ELR (cell line): ENCODE results near the gene FSD1.
A peak's percentile ranks its signal among the peaks of the same experiment; 100 is the strongest.
"Not testable (repeated sequence)": the region's sequence is repeated elsewhere in the genome, so short reads cannot be mapped to it uniquely, and the experiment has no call there.

ENCODE experiments used
- DNase-seq: peaks from one replicate; pipeline ENCODE4 v3.0.0-alpha.2; 2015; ENCODE audit warnings: low read depth

The FSD1 gene

DNA sequence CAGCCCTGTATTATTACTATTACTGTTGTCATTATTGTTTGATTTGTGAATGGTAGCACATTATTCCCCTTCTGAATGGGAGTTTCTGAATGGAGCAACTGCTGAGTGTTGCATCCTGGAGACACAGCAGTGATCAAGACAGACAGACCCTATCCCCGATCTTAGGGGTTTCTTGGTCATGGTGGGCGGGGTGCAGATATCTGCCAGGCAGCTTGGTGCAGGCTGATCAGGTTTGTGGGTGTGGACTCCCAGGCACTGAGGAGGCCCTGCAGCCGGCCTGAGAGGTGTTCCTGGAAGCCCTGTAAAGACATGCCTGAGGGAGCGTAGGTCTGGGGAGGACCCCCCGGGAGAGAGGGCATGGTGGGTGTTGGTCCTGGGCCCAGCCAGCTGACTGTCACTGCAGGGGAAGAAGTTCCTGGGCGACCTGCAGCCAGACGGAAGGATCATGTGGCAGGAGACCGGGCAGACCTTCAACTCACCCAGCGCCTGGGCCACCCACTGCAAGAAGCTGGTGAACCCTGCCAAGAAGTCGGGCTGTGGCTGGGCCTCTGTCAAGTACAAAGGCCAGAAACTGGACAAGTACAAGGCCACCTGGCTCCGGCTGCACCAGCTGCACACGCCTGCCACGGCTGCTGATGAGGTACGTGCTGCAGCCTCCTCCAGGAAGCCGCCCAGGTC, 41.1 kb downstream of the FSD1 start:
- DNase-seq, result no peak

DNA sequence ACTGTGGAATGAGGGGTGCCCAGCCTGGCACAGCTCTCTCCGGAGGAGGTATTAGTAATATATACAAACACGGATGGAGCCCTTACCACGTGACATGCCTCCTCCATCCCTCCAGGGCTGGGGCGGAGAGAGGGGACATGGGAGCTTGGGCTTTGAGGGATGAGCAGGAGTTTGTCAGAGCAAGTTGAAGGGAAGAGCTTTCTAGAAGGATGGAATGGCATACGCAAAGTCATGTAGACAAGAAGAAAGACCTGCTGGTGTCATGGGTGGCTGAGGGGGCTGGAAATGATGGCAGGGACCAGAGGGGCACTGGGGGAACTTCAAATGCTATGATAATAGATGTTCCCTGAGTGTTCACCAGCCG, 41.6 kb downstream of the FSD1 start:
- DNase-seq, result no peak

DNA sequence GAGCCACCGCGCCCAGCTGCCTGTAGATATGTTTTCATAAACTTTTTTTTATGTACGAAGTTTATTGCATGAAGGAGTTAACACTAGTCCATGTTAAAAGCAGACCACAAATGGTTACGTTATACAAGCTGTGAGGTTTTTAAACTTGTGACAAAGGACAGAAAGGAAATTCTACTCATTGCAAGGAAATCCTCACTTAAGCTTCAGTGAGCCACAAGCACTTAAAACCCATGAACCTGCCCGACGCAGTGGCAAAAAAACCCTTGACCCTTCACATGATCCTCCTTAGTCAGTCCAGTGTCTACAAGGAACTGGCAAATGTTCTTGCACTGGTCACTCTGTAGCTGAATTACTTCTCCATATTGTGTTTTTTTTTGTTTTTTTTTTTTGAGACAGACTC, 43.1 kb downstream of the FSD1 start:
- no peak for DNase-seq

DNA sequence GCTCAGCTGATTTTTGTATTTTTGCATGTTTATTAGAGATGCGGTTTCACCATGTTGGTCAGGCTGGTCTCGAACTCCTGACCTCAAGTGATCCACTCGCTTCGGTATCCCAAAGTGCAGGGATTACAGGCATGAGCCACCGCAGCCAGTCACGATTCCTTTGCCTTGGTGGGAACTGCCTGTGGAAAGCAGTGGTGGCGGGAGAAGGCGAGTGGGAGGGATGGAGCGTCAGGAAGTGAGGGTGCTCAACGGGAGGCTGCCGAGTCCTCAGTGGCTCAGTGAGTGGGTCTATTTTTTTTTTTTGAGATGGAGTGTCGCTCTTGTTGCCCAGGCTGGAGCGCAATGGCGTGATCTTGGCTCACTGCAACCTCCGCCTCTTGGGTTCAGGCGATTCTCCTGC, 44.8 kb downstream of the FSD1 start:
- not testable (repeated sequence) for DNase-seq

DNA sequence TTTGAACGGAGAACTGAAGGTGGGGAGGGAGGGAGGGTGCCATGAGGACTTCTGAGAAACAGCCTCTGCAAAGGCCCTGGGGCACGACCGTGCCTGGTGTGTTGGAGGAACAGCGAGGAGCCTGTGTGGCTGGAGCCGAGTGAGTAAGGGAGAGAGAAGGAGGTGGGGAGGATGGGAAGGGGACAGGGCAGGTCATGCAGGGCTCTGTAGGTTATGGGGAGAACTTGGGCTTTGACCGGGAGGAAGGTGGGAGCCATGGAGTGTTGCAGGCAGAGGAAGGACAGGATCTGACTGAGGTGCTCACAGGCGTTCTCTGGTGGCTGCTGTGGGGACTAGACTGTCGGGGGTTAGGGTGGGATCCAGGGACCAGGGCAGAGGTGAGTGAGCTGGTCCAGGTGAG, 45.7 kb downstream of the FSD1 start:
- no peak for DNase-seq

DNA sequence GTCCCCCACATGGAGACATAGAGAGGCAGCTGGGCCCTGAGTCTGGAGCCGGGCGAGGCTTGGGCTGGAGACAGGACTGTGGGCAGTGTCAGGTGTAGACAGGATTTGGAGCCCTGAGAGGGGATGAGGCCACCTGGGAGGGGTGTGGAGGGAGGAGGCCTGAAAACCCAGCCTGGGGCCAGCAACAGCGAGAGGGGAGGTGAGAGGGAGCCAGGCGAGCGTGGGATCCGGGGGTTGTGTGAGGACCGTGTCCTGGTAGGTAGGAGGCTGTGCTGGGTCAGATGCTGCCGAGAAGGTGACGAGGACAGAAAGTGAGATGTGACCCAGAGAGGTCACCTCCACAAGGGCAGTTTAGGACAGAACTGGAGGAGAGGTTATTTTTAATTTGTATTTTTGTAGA, 46.3 kb downstream of the FSD1 start:
- DNase-seq, result no peak

DNA sequence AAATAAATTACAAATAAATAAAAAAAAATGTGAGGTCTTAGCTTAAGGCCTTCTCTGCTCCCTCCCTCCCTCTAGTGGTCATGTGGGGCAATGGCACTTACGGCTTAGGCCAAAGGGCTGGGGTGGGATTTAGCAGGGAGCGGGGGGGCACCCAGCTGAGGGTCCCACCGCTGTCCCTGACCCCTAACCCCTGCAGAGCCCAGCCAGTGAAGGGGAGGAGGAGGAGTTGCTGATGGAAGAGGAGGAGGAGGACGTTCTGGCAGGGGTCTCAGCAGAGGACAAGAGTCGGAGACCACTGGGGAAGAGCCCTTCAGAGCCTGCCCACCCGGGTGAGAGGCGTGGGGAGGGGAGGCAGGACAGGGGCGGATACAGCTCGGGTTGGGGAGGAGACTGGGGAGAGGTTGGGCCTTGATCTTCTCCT, 48.3 kb downstream of the FSD1 start:
- peak; percentile 80 for DNase-seq

DNA sequence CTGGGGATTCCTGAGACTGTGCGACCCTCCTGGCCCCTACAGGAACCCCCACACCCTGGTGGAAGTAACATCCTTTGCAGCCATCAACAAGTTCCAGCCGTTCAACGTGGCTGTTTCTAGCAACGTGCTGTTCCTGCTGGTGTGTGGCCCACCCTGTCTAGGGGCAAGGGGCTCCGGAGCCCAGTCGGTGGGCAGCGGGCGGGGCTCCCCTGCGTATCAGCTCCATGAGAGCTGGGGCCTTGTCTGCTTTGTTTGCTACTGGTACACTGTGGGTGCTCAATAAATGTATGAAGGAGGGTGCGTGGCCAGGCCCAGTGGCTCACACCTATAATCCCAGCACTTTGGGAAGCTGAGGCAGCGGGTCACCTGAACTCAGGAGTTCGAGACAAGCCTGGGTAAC, 49.9 kb downstream of the FSD1 start:
- no peak for DNase-seq

DNA sequence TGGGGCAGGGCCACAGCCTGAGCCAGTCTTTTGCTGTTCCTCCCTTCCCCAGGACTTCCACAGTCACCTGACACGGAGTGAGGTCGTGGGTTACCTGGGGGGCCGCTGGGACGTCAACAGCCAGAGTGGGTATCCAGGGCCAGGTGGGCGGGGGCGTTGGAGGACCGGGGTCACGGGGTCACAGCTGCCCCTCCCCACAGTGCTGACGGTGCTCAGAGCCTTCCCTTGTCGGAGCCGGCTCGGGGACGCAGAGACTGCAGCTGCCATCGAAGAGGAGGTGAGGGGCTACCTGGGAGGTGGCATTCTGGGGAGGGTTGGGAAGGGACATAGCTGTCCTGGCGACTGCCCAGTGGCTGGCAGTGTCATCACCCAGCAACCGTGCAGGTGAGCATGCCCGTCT, 50.5 kb downstream of the FSD1 start:
- no peak for DNase-seq

DNA sequence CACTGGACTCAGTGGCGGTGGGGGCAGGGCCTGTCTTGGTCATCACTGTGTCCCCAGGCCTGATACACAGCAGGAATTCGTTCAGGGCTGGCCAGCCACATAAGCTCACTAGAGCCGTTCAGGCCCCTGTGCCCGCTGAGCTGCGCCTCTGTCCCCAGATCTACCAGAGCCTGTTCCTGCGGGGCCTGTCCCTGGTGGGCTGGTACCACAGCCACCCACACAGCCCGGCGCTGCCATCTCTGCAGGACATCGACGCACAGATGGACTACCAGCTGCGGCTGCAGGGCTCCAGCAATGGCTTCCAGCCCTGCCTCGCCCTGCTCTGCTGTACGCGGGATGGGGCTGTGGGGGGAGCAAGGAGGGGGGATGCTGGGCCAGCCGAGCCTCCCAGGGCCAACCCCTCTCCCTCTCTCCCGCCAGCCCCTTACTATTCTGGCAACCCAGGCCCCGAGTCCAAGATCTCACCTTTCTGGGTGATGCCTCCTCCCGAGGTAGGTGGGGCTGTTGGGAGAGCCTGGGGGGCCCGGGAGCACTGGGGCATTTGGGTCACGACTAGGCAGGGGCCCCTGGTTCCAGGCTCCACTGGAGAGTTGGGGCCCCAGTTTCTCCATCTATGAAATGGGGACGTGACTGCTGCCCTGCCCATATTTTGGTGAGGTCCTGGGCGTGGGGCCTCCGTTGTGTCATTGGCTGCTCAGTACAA, 52.8 kb downstream of the FSD1 start:
- DNase-seq, result no peak

DNA sequence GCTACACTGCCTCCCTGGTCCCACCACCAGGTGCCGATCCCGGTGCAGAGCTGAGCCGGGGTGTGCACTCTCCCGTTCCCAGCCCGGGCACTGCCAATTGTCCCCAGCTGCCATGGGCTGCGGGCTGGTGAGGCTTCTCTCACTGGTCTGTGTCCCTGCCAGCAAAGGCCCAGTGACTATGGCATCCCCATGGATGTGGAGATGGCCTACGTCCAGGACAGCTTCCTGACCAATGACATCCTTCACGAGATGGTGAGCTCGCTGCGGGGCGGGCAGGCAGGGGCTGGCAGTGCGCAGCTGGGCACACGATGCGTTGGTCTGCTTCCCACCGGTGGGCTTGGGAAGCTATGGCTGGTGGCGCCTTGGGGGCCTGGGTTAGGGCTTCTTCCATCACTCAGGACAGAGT, 53.5 kb downstream of the FSD1 start:
- no peak for DNase-seq

DNA sequence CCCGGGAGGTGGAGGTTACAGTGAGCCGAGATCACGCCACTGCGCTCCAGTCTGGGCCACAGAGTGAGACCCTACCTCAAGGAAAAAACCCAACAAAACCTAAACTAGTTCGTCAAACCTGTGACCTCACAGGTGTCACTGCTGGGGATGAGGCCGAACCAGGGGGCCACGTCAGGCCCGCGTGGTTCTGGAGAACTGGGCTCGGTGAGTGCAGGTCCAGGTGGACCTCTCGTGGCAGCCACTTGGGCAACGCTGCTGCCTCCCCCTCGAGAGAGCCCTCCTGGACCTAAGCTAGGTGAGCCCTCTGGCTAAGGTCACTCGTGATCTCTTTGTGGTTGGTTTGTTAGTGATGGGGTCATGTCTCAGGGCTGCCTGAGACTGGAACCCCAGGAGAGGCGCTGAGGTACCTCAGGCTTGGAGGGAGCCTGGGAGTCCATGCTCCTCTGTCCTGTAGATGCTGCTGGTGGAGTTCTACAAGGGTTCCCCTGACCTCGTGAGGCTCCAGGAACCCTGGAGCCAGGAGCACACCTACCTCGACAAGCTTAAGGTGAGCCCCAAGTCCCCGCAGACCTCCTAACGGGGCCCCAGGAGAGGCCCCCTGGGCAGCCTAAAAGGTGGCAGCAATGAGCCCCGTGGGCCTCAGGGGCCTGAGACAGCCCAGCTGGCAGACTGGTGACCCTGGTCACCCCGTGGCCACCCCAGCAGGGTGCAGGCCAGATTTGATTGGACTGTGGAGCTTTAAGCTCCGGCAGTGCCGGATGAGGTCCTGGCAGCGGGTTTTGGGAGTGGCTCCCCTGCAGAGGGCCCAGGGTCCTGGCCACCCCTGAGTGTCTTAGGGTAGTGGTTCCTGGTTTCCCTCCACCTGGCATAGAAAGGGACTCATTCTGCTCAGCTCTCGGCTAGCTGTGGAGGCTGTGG, 54.6 kb downstream of the FSD1 start:
- DNase-seq, result no peak

DNA sequence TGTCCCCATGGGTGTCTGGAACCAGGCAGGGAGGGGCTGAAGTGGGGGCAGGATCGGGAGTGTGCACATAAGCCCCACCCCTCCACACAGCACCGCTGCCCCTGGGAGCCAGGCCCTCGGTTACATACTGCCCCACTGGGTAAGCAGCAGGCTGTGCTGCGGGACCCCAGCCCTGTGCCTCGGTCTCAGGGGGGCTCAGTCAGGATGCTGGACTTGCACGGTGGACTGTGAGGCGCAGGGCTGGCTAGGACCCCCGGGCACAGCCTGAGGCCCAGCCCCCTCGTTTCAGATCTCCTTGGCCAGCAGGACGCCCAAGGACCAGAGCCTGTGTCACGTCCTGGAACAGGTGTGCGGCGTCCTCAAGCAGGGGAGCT, 55.2 kb downstream of the FSD1 start:
- DNase-seq, result no peak

DNA sequence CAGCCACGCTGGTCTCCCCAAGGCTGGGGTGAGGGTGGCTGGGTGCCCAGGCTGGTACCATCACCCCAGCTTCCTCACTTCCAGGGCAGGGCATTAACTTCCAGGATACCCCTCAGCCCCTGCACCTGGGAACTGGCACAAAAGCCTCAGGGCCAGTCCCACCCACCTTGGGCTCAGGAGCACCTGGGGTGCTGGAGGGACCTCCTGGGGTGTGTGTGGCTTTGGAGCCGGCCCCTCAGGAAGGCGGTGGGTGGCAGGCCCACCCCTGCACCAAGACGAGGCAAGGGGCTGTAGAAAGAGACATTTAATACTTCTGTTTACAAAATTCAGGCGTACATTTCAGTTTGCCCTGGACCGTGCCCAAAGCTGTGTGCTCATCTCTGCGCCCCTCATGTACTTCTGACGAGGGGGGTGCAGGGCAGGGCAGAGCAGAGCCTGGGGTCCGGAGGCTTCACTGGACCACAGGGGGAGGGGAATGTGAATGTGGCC, 55.7 kb downstream of the FSD1 start:
- DNase-seq, result no peak

DNA sequence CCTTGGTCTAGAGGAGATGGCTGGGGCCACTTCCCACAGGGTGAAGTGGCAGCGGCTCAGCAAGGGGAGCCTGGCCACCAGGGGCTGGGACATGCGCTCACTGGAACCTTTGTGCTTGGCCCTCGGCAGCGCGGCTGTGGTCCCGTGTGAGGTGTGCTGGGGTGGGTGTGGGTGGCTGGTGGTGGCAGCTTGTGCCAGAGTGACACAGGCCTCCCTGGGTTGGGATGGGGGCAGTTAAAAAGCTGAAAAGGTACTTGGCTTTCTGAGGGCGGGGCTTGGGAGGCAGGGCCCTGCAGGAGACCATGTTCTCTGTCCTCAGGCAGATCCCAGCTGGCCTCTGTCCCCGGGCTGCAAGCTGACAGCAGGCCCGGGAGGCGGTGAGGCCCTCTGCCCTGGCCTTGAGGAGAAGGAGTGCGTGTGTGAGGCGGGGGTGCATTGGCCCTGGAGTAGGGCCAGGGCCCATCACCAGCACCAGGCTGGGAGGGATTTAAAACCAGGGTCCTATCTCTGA, 56.3 kb downstream of the FSD1 start:
- DNase-seq, result no peak

DNA sequence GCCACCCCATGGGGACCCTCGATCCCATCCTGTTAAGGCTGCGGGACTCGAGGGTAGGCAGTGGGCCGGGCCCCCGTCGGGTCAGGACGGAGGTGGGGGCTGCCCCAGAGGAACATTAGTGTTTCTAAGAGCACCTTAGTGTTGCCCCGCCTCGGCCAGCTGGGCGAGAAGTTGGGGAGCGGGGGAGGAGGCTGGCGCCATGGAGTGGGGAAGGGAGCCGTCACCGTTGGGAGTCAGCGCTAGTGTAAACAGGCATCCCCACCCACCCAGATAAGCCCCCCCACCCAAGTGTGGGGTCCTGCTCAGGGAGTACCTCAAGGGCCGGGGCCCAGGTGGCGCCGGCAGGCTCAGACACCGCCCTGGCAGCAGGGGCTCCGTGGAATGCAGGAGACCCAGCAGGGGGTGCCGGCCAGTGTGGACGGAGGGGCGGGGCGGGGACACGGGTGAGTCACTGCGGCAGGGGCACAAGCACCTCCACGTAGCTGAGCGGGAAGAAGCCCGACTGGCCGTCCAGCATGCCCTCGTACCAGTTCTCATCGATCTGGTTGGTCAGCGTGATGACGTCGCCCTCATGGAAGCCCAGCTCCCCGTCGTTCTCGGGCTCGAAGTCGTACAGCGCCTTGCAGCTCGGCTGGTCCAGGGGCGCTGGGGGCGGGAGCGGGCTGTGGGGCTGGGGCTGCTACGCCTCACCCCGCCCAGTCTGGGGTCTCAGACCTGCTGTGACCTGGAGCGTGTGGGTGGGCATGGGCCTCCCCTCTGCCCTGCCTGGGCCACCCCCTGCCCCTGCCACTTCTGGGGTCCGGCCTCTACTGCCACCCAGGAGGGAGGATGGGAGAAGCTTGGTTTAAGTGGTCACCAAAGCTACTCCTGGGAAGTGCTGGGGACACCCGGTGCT, 57.0 kb downstream of the FSD1 start:
- DNase-seq, result no peak

DNA sequence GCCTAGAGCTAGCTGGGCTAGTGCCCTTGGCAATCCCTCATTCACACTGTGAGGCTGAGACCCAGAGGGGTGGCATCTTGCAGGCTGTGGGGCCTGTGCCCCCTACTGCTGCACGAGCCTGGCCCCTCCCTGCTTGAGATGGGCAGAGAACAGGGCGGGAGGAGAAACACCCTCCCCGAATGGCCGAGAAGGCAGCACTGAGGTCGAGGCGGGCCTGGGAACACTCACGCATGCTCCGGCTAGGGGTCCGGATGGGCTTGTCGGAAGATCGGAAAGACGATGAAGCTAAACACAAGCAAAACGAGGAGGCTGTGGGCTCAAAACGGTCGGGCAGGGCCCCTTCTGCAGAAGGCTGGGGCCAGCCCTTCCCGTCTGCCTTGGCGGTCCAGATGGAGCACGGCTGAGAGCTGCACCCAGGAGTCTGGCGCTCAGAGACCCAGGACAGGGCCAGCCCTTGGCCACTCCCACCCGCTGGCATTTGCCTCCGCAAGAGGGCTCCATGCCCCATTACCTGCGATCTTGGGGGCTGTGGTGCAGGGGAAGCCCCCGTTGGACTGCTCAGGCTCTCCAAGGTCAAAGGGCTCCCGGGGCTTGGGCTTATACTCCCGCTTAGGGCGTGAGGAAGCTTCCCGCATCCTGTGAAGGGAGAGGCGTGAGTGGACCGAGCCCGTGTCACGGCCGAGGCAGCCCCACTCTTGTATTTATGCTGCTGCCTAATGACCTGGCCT, 57.9 kb downstream of the FSD1 start:
- no peak for DNase-seq

DNA sequence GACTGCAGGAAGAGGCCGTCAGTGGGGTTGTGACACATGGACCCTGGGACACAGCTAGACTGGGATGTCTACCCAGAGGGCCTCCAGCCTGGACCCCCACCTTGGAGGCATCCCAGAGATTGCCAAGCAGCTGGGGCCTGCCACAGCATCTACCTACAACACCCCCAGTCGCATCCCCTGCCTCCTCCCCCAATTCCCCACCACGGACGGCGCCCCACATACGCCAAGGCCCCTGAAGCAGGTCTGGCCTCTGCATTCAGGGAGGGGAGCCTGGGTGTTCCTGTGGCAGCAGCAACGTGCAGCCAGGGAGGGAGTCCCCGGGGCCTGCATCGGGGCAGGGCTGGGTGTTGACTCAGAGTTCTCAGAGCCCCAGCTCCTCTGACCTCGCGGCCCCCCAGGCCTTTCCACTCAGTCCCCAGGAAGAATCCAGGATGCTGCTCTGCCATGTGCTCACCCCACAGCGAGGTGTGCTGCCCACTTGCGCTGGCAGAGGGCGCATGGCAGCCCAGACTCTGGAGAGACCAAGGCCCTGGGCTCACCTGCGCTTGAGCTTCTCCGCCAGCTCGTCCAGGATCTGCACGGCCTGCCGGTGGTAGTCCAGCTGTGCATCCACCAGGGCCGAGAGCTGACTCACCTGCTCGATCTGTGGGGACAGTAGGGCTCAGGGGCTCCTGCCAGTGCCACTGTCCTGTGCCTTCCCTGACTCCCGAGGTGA, 58.6 kb downstream of the FSD1 start:
- DNase-seq, result peak; percentile 44

DNA sequence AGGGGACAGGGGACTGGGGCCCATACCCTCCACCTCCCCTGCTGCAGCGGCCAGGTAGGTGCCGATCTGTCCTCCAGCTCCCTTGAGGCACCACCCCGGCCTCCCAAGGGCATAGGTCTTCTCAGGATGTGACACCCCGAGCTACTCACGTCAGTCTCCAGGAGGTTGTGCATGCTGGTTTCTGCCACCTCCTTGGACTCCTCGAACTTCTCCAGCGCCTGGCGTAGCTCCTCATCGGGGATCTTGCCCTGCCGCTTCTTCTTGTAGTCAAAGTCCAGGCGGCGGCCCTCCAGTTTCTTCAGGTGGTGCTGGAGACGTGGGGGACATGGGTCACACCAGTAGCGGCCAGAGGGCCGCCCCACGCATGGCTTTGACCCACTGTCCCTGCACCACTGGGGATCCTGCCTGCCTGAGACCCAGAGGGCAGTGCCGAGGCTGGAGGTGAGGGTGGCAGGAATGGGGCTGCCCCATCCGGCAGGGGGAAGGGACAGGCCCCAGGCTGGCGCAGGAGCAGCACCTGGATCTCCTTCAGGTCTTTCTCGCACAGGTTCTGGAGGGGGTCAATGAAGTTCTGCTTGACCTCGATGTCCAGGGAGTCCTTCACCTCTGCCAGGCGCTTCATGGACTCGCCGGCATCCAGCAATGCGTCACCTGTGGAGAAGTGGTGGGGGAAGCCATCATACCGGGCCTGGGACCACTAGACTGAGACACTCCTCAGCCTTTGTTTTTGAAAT, 59.3 kb downstream of the FSD1 start:
- DNase-seq, result no peak

DNA sequence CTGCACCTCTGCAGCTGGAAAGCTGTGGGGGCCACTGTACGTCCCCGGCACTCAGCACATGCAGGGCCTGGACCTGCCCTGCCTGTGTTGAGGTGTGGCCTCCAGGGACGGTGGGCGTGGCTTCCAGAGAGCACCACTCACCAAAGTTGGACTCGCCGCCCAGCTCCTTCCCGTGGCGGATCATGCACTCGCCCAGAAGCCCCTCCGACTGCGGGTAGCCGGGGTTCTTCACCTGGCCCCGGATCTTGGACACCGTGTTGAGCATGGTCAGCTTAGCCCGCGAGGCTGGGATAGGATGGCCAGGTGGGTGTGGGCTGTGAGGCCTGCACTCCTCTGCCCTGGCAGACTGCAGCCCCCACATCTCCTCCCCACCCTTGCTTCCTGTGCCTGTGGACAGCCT, 60.9 kb downstream of the FSD1 start:
- DNase-seq, result no peak
